ENCODE results near the gene AZIN2.
"Not testable (repeated sequence)": the region's sequence is repeated elsewhere in the genome, so short reads cannot be mapped to it uniquely, and the experiment has no call there.

The AZIN2 gene

DNA sequence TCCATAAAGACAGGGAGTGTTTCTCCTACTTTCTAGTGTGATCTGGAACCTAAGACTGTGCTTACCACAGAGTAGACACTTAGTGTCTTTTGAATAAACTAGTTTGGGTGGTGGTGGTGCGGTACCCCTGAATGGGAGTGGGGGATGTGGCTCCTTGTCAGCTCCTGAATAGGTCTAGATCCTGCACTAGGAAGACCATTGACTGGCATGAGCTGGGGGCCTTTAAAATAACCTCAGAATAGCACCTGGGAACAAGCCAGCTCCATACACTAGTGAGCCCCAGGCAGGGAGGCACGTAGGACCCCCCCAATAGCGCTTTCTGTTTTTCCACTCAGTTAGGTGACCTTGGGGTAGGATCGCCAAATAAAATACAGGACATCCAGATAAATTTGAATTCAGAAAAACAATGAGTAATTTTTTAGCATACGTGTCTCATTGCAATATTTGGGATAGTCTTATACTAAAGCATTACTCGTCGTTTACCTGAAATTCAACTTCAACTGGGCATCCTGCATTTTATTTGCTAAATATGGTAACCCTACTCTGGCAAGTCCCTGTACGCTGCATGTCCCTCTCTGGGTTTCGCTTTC is 45.6 kb downstream of the AZIN2 start:
- DNase-seq (ENCODE audit: low read depth in 2 of 2, low spot score in 1 of 2): no peak

- peak; percentile 97 for DNase-seq (ENCODE audit: low read depth in 2 of 2, low spot score in 1 of 2)
These were observed 46.3 kb downstream of the AZIN2 start for GRCh38 chr1:33127001-33127823.

- no peak for DNase-seq (ENCODE audit: low read depth in 2 of 2, low spot score in 1 of 2)
These were observed 47.8 kb downstream of the AZIN2 start for GRCh38 chr1:33128781-33129180.

DNA sequence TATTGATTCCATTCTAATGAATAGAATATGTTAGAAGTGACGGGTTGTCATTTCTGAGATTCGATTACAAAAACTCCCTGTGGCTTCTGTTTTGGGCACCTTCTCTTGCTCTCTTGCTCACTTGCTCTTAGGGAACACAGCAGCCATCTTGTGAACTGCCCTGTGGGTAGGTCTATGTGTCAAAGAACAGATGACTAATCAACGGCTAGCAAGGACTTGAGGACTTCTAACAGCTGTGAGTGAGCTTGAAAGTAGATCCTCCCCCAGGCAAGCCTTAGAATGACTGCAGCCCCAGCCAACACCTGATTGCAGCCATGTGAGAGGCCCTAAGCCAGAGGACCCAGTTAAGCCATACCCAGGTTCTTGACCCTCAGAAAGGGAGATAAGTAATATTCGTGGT is 49.3 kb downstream of the AZIN2 start:
- no peak for DNase-seq (ENCODE audit: low read depth in 2 of 2, low spot score in 1 of 2)

- no peak for DNase-seq (ENCODE audit: low read depth in 2 of 2, low spot score in 1 of 2)
These were observed 50.2 kb downstream of the AZIN2 start for GRCh38 chr1:33131191-33131590.

GRCh38 chr1:33132549-33132948 is 51.6 kb downstream of the AZIN2 start:
- DNase-seq (ENCODE audit: low read depth in 2 of 2, low spot score in 1 of 2): no peak

DNA sequence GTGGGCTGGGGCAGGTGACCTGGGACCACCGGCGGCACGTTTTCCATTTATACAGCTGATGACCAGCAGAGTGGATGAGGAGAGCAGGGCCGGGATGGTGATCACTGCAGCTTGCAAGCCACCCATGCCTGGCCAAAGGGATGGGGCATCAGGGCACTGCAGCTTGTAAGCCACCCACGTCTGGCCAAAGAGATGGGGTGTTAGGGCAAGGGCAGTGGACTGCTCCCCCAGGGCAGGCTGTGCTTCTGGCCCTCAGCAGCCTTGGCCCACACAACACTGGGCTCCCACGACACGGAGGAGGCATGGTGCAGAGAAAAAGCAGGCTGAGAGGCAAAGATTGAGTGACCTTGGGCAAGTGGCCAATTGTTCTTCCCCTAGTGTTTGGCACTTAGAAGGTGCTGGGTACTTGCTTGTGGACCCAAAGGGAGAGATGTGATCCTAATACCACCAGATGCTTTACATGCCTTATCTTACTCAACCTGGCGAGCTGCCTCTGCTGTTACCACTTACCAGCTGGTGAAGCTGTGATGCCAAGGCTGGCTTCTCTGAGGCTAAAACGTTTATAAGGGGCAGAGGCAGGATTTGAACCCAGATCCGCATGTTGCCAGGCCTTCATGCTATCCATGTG is 52.6 kb downstream of the AZIN2 start:
- DNase-seq (ENCODE audit: low read depth in 2 of 2, low spot score in 1 of 2): no peak

GRCh38 chr1:33136041-33136440 is 55.1 kb downstream of the AZIN2 start:
- DNase-seq (ENCODE audit: low read depth in 2 of 2, low spot score in 1 of 2): not testable (repeated sequence)

DNA sequence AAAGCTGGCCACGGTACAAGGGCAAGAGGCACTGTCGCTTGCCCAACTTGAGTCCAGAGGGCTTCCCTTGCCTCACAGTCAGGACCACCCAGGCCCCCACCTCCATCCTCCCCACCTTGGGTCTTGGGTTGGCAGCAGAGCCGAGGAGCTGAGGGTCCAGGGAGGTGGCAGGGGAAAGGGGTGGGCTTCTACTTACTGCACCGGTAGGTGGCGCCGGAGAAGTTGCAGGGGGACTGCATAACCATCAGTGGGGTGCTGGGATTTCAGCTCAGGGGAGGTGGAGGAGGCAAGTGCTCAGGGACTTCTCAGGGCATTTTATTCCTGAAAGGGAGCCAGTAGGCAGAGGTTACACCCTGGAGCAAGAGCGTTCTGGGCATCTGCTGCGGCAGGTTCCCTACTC is 56.8 kb downstream of the AZIN2 start:
- peak in 1 of 2 donors; percentile 22 for DNase-seq (ENCODE audit: low read depth in 2 of 2, low spot score in 1 of 2)

DNA sequence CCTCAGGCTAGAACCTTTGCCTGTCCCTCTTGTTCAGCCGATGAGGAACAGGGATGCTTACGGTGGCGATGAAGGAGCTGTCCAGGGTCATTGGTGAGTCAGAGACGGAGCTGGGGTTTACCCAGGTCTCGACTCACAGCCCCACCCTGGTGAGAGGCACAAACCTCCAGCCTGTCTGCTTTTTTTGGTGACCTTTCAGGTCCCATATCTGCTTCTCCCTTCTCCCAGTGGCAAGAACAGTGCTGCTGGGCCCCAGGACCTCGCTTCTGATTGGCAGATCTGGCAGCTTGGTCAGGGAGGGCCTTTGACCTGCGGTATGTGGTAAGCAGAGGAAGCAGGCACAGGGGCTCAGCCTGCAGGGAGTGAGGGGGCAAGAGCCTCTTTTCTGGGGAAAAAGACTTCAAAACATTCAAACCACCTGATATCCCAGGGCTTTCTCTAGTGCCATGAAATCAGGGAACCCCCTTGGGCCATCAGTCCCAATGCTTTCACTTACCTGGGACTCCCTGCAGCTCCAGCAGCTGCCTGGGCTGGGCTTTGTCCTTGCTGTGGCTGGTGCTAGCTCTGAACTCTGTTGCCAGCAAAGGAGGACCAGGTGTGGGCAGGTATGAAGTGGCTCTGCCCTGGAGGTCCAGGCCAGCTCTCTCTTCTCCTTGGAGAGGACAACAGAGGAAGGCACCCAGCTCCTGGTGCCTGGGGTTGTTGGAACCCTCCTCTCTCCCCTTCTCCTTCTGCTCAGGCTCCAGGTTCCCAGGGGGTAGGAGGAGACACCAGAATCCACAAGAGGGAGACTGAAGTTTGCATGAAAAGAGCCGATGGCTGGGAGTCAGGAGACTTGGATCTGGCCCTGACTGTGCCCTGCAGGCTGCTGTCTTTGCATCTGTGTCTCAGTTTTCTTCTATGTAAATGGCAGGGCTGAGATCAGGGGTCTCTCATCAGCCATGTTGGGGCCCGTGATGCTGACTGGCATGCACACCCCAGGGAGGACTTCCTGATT is 59.5 kb downstream of the AZIN2 start:
- DNase-seq (ENCODE audit: low read depth in 2 of 2, low spot score in 1 of 2): no peak

- no peak for DNase-seq (ENCODE audit: low read depth in 2 of 2, low spot score in 1 of 2)
These were observed 60.3 kb downstream of the AZIN2 start for GRCh38 chr1:33141216-33141615.

GRCh38 chr1:33141781-33142180 is 60.8 kb downstream of the AZIN2 start:
- no peak for DNase-seq (ENCODE audit: low read depth in 2 of 2, low spot score in 1 of 2)

DNA sequence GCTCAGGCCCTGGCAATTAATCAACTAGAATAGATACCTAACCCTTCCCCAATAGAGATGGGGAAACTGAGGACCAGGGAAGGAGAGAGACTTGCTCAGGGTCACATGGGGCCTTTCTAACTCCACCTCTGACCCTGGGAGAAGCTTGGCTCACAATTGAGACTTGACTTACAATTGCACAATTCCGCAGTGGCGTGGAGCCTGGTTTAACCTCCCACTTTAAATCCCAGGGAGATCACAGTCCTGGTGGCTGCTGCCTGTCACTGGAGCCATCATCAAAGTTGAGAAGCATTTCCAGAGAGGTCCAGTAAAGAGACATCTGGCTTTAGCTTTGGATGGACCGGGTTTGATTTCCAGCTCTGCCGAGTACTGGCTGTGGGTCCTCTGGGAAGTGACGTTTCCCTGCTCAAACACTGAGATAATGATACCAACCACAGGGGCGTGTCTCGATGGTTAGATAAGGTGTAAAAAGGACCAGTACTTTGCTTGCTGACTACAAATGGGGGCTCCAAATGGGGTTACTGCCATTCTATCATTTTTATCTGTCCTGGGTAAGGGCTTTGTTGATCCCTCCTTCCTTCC is 61.6 kb downstream of the AZIN2 start:
- DNase-seq (ENCODE audit: low read depth in 2 of 2, low spot score in 1 of 2): no peak

GRCh38 chr1:33143176-33143575 is 62.2 kb downstream of the AZIN2 start:
- no peak for DNase-seq (ENCODE audit: low read depth in 2 of 2, low spot score in 1 of 2)

DNA sequence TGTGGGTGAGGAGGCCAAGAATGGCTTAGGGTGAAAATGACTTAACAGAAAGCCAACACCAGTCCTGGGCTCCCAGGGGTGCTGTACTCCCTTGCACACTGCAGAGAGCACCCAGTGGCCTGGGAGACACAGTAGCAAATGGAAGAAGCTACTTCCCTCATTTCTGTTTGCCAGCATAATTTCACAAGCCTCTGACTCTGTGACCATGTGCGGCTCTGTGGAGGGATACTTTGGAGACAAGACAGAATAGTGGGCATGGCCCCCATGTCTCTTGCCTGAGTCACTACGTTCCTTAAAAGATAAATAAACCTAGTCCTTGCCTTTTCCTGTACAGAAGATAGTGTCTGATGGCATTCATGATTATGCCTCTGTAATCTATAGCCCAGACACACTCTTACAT is 62.7 kb downstream of the AZIN2 start:
- DNase-seq (ENCODE audit: low read depth in 2 of 2, low spot score in 1 of 2): no peak

GRCh38 chr1:33146003-33146402 is 65.0 kb downstream of the AZIN2 start:
- DNase-seq (ENCODE audit: low read depth in 2 of 2, low spot score in 1 of 2): no peak

- DNase-seq (ENCODE audit: low read depth in 2 of 2, low spot score in 1 of 2): no peak
These were observed 66.5 kb downstream of the AZIN2 start for GRCh38 chr1:33147275-33147996.

DNA sequence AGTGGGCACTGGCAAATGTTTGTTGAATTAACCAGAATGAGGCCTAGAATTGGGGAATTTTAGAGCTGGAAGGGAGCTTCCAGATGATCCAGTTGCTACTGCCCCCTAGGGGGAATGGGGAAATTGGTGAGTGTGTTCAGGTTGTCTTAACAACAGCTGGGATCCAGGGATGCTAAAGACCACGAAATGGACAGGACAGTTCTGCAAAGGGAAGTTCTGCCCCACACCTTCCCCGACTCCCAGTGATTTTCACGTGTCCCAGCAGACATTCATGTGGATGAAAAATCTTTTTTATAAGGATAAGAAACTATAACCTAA is 67.0 kb downstream of the AZIN2 start:
- DNase-seq (ENCODE audit: low read depth in 2 of 2, low spot score in 1 of 2): no peak

DNA sequence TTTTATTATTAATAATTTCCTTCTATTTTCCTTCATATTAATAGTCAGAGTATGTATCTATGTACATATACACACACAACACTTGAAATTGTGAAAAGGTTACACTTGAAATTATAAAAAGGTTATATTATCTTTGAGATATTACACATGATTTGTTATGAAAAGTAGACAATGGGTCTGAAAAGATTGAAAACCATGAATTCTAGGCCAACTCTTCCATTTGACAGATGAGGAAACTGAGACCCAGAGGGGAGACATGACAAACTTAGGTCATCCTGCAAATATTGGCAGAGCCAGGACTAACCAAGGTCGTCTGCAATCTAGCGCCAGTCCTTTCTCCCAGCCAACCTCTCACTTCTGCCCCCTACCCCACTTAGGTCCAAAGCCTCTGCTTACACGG is 67.7 kb downstream of the AZIN2 start:
- no peak for DNase-seq (ENCODE audit: low read depth in 2 of 2, low spot score in 1 of 2)

DNA sequence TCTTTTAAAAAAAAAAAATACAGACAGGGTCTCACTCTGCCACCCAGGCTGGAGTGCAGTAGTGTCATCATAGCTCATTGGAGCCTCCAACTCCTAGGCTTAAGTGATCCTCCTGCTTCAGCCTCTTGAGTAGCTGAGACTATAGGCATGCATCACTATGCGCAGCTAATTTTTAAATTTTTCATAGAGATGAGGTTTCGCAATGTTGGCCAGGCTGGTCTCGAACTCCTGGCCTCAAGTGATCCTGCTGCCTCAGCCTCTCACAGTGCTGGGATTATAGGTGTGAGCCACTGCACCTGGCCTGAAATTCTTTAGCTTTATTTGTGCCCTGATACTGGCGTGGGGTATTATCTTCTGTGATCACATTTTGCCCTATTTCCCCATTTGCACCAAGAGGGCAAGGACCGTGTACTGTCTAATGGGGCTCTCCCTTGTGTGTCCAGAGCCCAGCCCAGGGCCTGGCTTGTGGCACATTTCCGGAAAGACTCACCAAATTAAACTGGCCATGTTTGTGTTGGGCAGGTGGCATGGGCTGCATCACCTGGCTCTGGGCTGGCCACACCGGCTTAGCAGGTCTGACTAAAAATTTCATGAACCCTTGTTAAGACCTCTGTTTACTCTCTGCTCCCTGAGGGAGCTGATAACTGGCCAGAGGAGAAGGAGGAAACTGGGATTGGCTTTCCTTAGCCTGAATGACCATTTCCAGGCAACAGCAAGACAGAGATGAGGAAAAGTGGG is 68.7 kb downstream of the AZIN2 start:
- DNase-seq (ENCODE audit: low read depth in 2 of 2, low spot score in 1 of 2): no peak

Data from stimulated activated CD8-positive, alpha-beta memory T cell treated with anti-CD3 and anti-CD28 coated beads, Interleukin-4, amount 100 ng/mL, for 1 hour (primary cell).